Breast epithelium (tissue), 3 donors: ENCODE measurements around the gene WWOX.

Source experiments
- POLR2A ChIP-seq: fragments of 450-650 bp; IDR thresholded peaks from one replicate; pipeline ENCODE4 v1.6.1; 2016; ENCODE audit warnings: antibody characterized with exemption, mild to moderate bottlenecking, moderate library complexity
- POLR2AphosphoS5 ChIP-seq, 3 donors: sonication (generic); formaldehyde crosslinking; IDR thresholded peaks; one replicate each; pipeline ENCODE4 v1.6.1; 2017; ENCODE audit warnings: antibody characterized with exemption in 3 of 3

- no peak for TF ChIP-seq POLR2A
- no peak for TF ChIP-seq POLR2AphosphoS5 (IDR thresholded peaks at IDR 0.05)
Measured at GRCh38 chr16:78340590-78340989, 241.1 kb downstream of the WWOX start.
